Keratinocyte (primary cell): ENCODE measurements around the gene AGAP1. TPM values are rescaled to one million over a fixed set of nuclear protein-coding genes. Genes with fewer than 3 reads are reported as not detected.

ENCODE experiments used
- DNase-seq: peaks from one replicate; pipeline ENCODE4 v3.0.0-alpha.2; 2011; ENCODE audit warnings: low read depth, missing footprints, low spot score
- FAIRE-seq: peaks from 2 replicates; lab custom pipeline; 2011; peaks lifted over from hg19 to GRCh38; lab: Jason Lieb, UNC
- H2AFZ ChIP-seq: 2 replicates; pipeline ENCODE4 v1.6.0; 2012; ENCODE audit warnings: low read length, control low read depth, inconsistent platforms; ENCODE audit not compliant: control insufficient read depth
- H3K27ac ChIP-seq: 2 replicates; pipeline ENCODE4 v1.5.1; 2011; ENCODE audit warnings: low read length; ENCODE audit not compliant: control insufficient read depth, insufficient read depth
- H3K27me3 ChIP-seq: 3 replicates; pipeline ENCODE4 v1.6.0; 2011; ENCODE audit warnings: low read length; ENCODE audit not compliant: control insufficient read depth, insufficient read depth; ENCODE audit errors: extremely low read depth
- H3K36me3 ChIP-seq, 2 experiments: 2 replicates in 1 of 2; 3 replicates in 1 of 2; pipeline ENCODE4 v1.5.1; 2011; ENCODE audit warnings: low read length in 2 of 2, mild to moderate bottlenecking in 1 of 2; ENCODE audit not compliant: control insufficient read depth in 2 of 2, insufficient read depth in 2 of 2; ENCODE audit errors: extremely low read depth in 1 of 2
- H3K4me1 ChIP-seq: 3 replicates; pipeline ENCODE4 v1.5.1; 2011; ENCODE audit warnings: low read length; ENCODE audit not compliant: control insufficient read depth, insufficient read depth; ENCODE audit errors: extremely low read depth
- H3K4me2 ChIP-seq: 3 replicates; pipeline ENCODE4 v1.6.0; 2011; ENCODE audit warnings: low read depth, low read length; ENCODE audit not compliant: control insufficient read depth, insufficient read depth; ENCODE audit errors: extremely low read depth
- H3K4me3 ChIP-seq, 3 experiments: fragments of 200-600 bp in 1 of 3; sonication (generic) in 1 of 3; 2 replicates in 2 of 3; 3 replicates in 1 of 3; pipeline ENCODE4 v1.5.1; 2011 to 2016; ENCODE audit warnings: low read length in 3 of 3, mild to moderate bottlenecking in 3 of 3, control low read depth in 2 of 3, inconsistent platforms in 1 of 3, low read depth in 1 of 3, mixed read lengths in 1 of 3, mixed run types in 1 of 3, moderate library complexity in 1 of 3; ENCODE audit not compliant: control insufficient read depth in 2 of 3, insufficient read depth in 2 of 3; ENCODE audit errors: extremely low read depth in 1 of 3
- H3K79me2 ChIP-seq: 2 replicates; pipeline ENCODE4 v1.6.0; 2012; ENCODE audit warnings: low read length; ENCODE audit not compliant: control insufficient read depth, insufficient read depth
- H3K9ac ChIP-seq: 3 replicates; pipeline ENCODE4 v1.6.0; 2011; ENCODE audit warnings: low read length; ENCODE audit not compliant: control insufficient read depth, insufficient read depth; ENCODE audit errors: extremely low read depth
- H3K9me1 ChIP-seq: 3 replicates; pipeline ENCODE4 v1.6.0; 2011; ENCODE audit warnings: low read length; ENCODE audit not compliant: control insufficient read depth, insufficient read depth; ENCODE audit errors: extremely low read depth
- H3K9me3 ChIP-seq: 2 replicates; pipeline ENCODE4 v1.5.1; 2012; ENCODE audit warnings: low read depth, low read length; ENCODE audit not compliant: control insufficient read depth
- H4K20me1 ChIP-seq: 3 replicates; pipeline ENCODE4 v1.6.0; 2011; ENCODE audit warnings: low read length; ENCODE audit not compliant: control insufficient read depth, insufficient read depth; ENCODE audit errors: extremely low read depth
- EZH2 ChIP-seq: IDR thresholded peaks from one replicate; pipeline ENCODE4 v1.6.1; 2012; ENCODE audit warnings: inconsistent platforms, mild to moderate bottlenecking, low read length, moderate library complexity
- dilution Hi-C: fragments of 300-500 bp; cut with MboI; formaldehyde crosslinking; loops from one replicate; pipeline ENCODE4 v1.7.0; 2020; ENCODE audit warnings: low sequenced_read_pairs; ENCODE audit not compliant: extremely low pct_ligation_motif_present
- polyA plus RNA-seq, 5 experiments: library from polyadenylated mRNA; depleted of rRNA in 3 of 5; stranded (reverse) in 3 of 5; stranded (forward) in 1 of 5; unstranded in 1 of 5; fragments of >200 nt; gene quantifications; 1 replicate in 1 of 5; 2 replicates in 3 of 5; 3 replicates in 1 of 5; pipeline versions ENCODE4 v1.2.1 to v1.2.3, GENCODE V29; 2011 to 2012; ENCODE audit warnings: missing spikeins in 2 of 5, low read depth in 1 of 5, low replicate concordance in 1 of 5
- TF ChIP-seq, protein P1 (sequence below), 3 experiments: IDR thresholded peaks in 1 of 3; conservative IDR thresholded peaks in 1 of 3; optimal IDR thresholded peaks in 1 of 3; 2 replicates in 2 of 3; 3 replicates in 1 of 3; pipeline versions ENCODE3 to v1.5.1; 2011; ENCODE audit warnings: low read length in 3 of 3, mild to moderate bottlenecking in 3 of 3, moderate library complexity in 2 of 3, control low read depth in 1 of 3, inconsistent platforms in 1 of 3; ENCODE audit not compliant: insufficient read depth in 2 of 3; ENCODE audit errors: extremely low read depth in 1 of 3

Gene AGAP1
- polyA plus RNA-seq, 1 donor (not counting 4 experiments of a cell fraction or from before 2014, with no cell fraction given) = 12.6 TPM

DNA sequence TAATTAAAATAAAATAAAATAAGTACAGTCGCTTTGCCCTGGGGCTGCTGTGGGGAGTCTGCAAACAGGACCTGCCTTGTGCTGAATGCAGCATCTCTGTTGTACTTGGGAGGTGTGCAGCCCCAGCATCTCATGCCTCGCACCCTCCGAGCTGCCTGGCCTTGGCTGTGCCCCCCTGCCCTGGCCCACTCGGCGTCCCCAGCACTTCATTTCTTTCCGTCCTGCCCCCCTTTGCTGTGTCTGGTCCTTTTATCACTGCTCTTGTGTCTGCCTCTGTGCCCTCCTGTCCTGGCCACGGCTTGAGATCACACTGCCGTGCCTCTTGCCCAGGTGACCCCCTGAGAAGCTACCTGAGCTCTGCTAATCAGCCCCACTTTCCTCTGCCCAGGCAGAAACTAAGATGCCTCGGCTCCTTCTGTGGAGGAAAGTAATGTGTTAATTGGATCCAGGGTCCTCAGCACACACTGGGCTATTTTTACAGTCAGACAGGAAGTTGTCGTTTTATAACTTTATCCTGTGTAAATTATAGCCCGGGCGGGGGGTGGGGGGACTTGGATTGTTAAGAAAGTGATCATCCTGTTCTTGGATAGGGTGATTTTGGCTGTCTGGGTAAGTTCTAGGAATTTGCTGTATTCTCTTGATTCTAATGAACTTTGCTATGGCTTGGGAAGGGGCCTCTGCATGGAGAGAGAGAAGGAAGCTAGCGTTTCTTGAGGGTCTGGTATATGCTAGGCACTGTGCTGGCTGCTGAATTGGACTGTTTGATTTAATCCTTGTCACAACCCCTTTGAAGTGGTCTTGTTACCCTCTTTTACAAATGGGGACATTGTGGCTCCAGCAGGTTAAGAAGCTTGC lies 69.4 kb downstream of the AGAP1 start:
- peaks cover 47% of the 10 kb centered on the region for H3K79me2 ChIP-seq
- H3K9ac ChIP-seq = no peak overlapping the region
- H2AFZ ChIP-seq = no peak overlapping the region
- H3K27me3 ChIP-seq = no peaks in the 10 kb centered on the region
- H3K4me3 ChIP-seq = no peak overlapping the region
- no peaks in the 10 kb centered on the region for H3K36me3 ChIP-seq
- DNase-seq = no peak
- no peak for TF ChIP-seq EZH2
- TF ChIP-seq, protein P1, sequence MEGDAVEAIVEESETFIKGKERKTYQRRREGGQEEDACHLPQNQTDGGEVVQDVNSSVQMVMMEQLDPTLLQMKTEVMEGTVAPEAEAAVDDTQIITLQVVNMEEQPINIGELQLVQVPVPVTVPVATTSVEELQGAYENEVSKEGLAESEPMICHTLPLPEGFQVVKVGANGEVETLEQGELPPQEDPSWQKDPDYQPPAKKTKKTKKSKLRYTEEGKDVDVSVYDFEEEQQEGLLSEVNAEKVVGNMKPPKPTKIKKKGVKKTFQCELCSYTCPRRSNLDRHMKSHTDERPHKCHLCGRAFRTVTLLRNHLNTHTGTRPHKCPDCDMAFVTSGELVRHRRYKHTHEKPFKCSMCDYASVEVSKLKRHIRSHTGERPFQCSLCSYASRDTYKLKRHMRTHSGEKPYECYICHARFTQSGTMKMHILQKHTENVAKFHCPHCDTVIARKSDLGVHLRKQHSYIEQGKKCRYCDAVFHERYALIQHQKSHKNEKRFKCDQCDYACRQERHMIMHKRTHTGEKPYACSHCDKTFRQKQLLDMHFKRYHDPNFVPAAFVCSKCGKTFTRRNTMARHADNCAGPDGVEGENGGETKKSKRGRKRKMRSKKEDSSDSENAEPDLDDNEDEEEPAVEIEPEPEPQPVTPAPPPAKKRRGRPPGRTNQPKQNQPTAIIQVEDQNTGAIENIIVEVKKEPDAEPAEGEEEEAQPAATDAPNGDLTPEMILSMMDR (optimal IDR thresholded peaks at IDR 0.05 in 1 of 3, IDR thresholded peaks at IDR 0.05 in 1 of 3, conservative IDR thresholded peaks at IDR 0.05 in 1 of 3; ENCODE audit: extremely low read depth in 1 of 3, insufficient read depth in 2 of 3, low read length in 3 of 3) = no peak
- no peaks in the 10 kb centered on the region for H3K4me1 ChIP-seq
- FAIRE-seq = no peak
- peaks cover 6% of the 10 kb centered on the region for H4K20me1 ChIP-seq
- H3K4me2 ChIP-seq = no peak overlapping the region
- no peaks in the 10 kb centered on the region for H3K9me1 ChIP-seq
- dilution Hi-C loops = no loop called here
- H3K9me3 ChIP-seq = no peaks in the 10 kb centered on the region
- no peak overlapping the region for H3K27ac ChIP-seq

GRCh38 chr2:235564066-235564465 lies 70.2 kb downstream of the AGAP1 start:
- Histone ChIP-seq H3K79me2 (peaks cover 47% of the 10 kb centered on the region), H3K9me3 (no peaks in the 10 kb centered on the region), H2AFZ (no peak overlapping the region), H3K4me2 (no peak overlapping the region), H3K27ac (no peak overlapping the region), H3K9ac (no peak overlapping the region), H3K9me1 (no peaks in the 10 kb centered on the region), H3K4me1 (no peaks in the 10 kb centered on the region), H3K27me3 (no peaks in the 10 kb centered on the region), H3K4me3 (no peak overlapping the region), H3K36me3 (no peaks in the 10 kb centered on the region), H4K20me1 (peaks cover 6% of the 10 kb centered on the region)
- FAIRE-seq = no peak
- DNase-seq = no peak
- dilution Hi-C loops = no loop called here
- TF ChIP-seq EZH2 = no peak
- TF ChIP-seq, protein P1 (optimal IDR thresholded peaks at IDR 0.05 in 1 of 3, IDR thresholded peaks at IDR 0.05 in 1 of 3, conservative IDR thresholded peaks at IDR 0.05 in 1 of 3; ENCODE audit: extremely low read depth in 1 of 3, insufficient read depth in 2 of 3, low read length in 3 of 3) = no peak
